GM12872 (cell line): ENCODE results near the gene KSR1.

Source experiments
- TF ChIP-seq, protein P1 (sequence below): IDR thresholded peaks from 3 replicates; pipeline ENCODE4 v1.5.1; 2011; ENCODE audit warnings: low read depth, mild to moderate bottlenecking, low read length, moderate library complexity; ENCODE audit not compliant: insufficient read depth

Gene KSR1

DNA sequence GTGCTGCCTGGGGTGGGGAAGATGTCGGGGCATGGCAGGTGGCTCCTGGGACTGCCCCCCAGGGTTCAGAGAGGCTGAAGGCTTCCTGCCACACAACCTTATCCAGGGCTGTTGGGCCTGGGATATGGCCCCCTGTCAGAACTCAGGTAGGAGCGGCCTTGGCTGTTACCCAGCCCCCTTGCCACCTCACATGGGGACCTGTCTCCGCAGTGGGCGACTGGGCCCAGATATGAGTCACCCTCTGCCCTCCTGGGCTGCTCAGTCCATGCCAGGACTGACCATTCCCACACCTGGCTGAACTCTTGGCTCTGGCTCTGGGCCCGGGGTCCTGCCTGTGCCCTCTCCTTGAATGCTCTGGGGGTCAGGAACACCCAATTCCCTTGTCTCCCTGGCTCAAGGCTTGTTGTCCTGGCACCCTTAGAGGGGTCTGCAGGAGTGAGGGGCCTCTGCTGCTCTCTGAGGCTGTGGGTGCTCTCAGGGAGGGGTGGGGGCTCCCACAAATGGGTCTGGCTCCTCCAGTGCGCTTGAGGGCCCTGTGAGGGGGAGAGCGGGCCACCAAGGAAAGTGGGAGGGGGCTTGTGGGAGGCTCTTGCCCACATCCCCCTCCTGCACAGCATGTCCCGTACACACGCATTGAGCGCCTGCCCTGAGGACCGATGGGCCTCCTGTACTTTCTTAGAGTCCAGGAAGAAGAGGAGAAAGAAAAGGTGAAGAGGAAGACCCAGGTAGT lies 210.7 kb downstream of the KSR1 start:
- TF ChIP-seq, protein P1, sequence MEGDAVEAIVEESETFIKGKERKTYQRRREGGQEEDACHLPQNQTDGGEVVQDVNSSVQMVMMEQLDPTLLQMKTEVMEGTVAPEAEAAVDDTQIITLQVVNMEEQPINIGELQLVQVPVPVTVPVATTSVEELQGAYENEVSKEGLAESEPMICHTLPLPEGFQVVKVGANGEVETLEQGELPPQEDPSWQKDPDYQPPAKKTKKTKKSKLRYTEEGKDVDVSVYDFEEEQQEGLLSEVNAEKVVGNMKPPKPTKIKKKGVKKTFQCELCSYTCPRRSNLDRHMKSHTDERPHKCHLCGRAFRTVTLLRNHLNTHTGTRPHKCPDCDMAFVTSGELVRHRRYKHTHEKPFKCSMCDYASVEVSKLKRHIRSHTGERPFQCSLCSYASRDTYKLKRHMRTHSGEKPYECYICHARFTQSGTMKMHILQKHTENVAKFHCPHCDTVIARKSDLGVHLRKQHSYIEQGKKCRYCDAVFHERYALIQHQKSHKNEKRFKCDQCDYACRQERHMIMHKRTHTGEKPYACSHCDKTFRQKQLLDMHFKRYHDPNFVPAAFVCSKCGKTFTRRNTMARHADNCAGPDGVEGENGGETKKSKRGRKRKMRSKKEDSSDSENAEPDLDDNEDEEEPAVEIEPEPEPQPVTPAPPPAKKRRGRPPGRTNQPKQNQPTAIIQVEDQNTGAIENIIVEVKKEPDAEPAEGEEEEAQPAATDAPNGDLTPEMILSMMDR = no peak

DNA sequence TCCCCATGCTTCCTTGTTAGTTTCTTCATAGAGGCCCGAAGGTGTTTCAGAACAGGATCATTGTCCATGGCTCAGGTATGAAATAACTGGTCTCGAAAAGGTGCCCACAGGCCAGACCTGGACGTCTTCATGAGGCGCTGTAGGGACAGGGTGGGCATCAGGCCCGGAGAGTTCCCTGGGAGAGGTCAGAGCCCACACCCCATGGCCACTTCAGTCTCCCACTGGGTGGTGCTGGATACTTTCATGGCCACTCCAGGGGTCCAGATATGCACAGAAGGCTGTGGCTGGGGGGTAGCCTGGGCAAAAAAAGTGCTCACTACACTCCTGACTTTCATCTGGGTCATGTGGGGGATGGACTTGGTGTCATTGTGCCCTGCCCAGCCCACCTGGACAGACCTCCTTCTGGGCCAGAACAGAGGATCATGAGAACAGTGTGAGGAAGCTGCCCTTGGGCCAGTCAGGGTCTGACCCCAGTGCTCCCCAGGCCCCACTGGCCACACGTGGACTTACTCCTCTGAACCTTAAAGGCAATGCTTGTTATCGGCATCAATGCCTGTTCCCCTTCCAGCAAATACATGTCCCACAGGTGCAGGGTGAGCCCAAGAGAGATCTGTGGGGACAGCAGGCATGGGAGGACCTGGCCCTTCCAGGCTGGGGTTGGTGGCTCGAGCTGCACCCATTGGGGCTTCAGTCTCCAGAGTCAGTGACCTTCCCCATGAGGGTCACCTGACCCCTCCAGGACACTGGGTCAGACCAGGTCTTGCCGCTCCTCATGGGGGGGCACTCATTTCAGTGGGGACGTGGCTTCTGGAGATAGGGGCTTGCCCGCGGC lies 211.6 kb downstream of the KSR1 start:
- TF ChIP-seq, protein P1 = no peak

DNA sequence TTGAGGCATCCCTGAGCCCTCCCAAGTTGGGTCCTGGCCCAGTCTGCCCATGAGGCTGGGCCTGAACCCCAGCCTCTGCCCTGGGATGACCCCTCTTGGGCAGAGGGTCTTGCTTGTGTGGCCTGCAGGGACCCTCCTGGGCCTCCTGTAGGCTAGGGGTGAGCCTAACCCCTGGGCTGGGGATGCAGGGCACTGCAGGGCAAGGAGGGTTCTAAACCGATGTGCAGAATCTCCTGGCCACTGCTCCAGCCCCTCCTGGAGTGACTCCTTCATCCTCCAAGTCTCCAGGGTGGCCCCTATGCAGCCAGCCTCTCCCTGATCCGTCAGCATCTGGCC lies 212.2 kb downstream of the KSR1 start:
- TF ChIP-seq, protein P1 = no peak

DNA sequence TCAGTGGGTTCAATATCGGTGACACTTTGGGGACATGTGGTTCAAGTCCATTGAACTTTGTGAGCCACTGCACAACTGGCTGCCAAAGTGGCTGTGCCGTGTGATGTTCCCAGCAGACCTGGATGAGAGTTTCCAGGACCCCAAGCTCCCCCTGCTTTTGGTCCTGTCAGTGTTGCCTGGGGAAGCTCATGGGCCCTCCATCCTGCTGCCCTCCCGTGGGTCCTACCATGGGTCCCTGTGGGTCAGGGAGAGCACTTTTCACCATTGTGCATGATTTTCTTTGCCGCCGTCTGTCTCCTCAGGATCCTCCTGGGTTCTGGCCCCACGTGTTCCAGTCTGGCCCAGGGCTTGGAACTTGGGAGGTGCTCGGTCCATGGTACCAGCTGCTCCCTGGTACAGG lies 212.9 kb downstream of the KSR1 start:
- TF ChIP-seq, protein P1 = no peak

DNA sequence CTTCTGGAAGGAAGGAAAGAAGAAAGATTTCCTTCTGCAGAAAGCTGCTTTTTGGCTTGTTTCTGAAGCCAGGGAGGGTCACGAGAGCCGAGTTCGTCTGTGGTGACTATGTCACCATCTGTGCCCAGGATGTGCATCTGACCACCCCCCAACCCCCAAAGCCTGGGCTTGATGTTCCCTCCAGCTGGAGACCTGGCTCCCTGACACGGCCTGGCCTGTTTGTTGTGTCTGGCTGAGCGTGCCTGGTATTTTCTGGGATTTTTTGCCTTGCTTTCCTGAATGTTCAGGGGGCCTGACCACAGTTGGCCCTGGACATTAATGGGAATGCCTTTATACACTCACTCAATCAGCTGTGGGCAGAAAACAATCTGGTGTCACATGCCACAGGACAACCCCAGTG lies 213.6 kb downstream of the KSR1 start:
- TF ChIP-seq, protein P1 = no peak

DNA sequence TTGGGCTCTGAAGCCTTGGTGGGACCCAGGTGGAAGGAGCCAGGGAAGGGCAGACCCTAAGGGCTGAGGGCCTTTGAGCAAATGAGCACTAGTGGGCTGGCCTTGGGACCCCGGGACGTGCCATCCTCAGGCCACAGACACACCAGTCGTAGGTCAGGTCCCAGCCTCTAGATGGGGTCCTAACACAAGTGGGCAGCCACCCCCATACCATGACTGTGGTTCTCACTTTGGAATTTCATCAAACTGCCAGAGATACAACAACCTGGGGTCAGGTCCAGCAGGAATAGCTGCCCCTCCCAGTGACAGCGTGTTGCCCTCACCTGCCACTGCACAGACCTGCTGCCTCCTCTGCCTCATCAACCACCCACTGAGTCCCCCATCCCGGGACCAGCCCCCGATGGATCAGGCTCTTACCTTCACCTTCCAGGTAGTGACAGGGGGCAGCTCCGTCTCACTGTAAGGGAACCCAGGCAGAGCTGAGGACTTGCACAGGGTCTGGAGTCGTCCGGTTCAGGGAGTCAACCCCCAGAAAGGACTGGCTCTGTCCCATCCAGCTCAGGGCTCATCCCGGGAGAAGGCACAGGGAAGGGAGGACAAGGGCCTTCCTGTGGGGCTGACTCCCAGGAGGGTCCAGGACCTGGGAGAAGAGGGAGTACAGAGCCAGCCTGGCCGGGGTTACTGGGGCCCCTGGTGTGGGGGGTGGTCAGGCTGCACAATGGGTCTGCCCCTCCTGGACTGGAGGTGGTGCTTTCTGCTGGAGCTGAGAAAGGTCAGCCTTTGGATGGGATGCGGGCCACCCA lies 214.7 kb downstream of the KSR1 start:
- TF ChIP-seq, protein P1 = no peak

DNA sequence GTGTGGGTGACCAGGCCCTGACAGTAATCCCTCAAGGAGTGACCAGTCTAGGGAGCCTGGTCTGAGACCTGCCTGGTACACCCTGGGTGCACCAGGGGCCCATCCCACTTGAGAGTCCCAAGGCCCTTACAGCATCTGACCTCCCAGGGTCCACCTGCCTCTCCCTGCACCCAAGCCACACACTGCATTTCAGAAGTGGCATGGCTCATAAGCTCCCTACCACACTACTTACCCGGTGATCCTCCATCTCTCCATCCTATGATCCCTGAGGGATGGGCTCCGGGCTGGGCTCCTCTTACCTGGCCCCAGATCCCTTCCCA lies 215.3 kb downstream of the KSR1 start:
- TF ChIP-seq, protein P1 = no peak
